Activated CD8-positive, alpha-beta memory T cell treated with anti-CD3 and anti-CD28 coated beads for 4 hours (primary cell): ENCODE data around the gene SERINC5.

Experiments
- DNase-seq, 2 donors: peaks; one replicate each; pipeline ENCODE4 v3.0.0-alpha.2; 2020; ENCODE audit warnings: low read depth in 2 of 2

SERINC5 gene

DNA sequence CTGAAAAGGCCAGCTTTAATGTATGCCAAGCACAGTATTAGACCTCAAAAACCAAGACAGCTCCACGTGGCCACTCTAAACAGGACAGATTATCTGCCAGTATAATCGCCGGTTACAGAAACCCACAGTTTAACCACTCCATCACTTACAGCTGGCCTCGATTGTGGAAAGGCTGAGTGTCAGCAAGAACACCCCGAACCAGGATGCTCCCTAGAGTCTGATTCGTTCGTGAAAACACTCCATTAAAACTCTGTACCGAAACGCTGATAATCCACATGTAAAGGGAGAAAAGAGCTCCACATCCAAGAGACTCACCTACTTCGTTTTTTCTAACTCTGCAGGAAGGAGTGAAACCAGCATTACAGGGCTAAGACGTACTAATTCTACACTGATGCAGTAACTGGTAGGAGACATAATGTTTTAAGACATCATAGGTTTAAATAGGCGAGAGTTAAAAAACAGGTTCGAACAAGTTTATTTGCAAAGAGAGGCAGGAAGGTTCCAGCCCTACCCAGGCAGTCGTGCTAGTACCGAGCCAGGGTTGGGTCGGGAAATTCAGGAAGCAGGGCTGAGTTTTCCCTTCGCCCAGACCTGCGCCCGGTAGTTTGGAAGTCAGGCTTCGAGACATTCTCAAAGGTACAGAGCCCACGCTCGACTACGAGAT lies 949 bp downstream of the SERINC5 start:
- no peak for DNase-seq

DNA sequence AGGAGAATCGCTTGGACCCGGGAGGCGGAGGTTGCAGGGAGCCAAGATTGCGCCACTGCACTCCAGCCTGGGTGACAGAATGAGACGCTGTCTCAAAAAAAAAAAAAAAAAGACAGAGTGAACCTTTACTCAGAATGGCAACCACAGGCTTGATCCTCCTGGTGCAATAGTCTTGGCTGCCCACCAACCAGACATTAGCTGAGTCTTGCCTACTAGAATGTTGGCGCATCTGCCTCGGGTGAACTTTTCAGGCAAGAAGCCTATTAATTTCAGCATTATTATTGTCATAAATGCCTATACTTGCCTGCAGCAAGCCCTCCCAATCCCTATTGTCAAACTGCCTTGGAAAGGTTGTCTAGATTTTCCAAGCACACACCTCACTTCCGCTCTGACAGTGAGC lies 4.2 kb downstream of the SERINC5 start:
- no peak for DNase-seq

DNA sequence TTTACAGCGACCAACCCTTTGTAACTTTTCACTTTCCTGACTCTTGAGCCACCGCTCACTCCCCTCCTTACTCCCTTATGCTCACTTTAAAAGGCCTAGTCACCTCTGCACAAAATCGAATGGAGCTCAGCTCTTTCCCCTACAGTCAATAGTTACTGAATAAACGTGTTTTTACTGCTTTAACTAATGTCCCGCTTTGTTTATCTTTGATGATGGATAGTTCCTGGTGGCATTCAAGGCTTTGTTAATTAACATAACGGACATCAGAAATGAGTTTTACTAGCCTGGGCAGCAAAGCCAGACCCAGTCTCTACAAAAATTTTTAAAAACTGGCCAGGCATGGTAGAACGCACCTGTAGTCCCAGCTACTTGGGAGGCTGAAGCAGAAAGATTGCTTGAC lies 5.0 kb downstream of the SERINC5 start:
- DNase-seq, result no peak

DNA sequence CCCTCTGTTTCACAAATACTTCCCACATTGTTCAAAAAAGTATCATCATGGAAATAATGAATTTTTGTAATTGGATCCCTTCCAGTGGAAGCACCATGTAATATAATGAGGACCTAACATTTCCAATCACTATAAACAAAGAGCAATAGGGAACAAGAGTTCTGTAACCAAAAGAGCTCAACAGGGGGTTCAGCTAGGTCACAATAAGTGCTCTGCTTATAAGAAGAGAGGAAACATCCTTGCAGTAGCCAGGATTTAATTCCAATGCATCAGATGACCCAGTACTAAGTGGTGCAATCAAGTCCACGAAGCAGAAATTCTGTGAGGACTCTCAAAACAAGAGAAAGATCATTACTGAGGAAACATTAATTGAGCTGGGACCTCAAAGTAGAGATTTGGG lies 5.9 kb downstream of the SERINC5 start:
- no peak for DNase-seq

DNA sequence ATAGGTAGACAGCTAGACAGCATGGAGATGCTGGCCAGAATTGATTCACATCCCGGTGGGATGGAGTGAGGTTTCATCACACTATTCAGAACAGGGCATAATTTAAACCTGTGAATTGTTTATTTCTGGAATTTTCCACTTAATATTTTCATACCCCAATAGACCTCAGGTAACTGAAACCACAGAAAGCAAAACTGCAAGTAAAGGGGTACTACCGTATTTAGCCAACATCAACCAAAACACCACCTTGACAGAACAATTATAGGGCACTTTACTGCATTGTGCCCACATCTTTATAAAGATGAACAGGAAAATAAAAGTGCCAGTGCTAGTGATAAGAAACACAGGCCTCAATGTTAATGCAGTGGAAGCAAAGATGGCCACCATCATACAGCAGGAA lies 7.5 kb downstream of the SERINC5 start:
- DNase-seq, result no peak

- DNase-seq, result no peak
Measured at GRCh38 chr5:80246995-80247729, 8.7 kb downstream of the SERINC5 start.

DNA sequence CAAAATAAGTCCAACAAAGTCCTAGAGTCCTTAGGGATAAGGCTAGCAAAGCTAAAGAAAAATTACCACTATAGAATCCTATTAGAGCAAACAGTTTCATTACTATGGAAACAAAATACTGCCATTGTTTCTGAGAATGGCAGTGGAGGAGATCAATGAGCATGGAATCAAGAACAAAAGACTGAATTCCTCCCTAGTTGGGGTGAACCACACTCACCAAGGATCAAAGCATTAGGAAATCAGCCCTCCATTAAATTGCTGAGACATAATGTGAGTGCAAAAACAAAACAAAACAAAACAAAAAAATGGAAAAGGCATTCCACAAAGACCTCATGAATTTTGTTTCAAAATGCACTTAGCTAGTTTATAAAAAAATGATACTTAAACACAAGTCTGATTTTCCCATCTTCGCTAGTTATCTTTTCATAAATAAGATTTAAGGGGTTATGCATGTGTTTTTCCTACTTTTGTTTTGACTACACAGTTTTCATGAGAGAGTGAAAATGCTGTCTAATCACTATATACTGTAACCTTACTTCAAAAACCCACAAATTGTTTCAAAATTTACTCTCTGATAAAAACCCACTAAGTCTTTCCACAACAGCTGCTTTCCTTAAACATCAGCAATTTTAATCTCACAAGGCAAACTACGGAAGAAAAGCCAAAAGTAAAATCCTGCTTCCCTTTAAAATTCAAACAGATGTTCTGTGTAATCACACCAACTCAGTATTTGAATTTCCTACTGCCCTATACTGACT lies 9.7 kb downstream of the SERINC5 start:
- DNase-seq, result no peak

DNA sequence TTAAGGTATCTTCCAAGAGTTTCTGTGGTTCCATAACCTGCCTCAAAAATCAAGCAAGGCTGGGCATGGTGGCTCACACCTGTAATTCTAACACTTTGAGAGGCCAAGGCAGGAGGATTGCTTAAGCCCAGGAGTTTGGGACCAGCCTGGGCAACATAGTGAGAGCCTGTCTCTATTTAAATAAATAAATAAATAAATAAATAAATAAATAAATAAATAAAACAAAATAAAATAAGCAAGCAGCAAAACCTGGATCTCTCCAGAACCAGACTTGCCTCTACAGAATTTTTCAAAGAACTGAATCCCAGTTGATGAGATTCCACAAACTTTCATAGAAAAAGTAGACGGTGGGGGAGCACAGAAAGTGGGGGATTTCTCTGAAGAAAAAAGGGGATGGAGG lies 12.3 kb downstream of the SERINC5 start:
- no peak for DNase-seq

- DNase-seq, result no peak
Measured at GRCh38 chr5:80242849-80243248, 13.0 kb downstream of the SERINC5 start.

- no peak for DNase-seq
Measured at GRCh38 chr5:80240368-80240986, 15.4 kb downstream of the SERINC5 start.

DNA sequence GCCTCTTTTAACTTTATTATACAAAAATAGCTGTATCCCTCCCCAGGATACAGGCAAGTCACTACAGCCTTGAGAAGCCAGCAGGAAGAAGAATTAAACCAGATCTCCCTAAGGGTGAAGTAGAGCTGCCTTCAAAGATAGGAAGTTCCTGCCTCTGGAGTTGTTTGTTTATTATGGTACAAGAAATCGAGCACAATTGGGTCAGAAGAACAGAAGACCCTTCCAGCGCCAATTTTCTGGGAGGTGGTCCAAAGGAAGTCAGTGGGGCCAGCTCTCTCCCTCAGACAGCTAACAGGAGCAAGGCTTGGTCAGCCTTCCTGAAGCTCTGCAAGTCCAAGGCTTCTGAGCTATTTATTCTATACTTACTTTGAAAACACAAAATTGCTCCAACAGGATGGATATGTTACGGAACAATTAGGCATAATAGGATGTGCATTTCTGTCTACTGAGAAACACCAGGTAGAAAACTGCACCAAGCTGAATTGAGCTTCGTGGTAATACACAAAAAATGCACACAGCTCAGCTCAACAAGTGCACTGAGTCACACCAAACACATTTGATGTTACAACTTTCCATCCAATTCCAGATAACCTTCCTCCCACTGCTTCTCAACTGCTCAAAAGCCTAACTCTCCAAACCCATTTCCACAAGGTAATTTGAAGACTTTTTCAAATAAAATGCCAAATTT lies 16.0 kb downstream of the SERINC5 start:
- no peak for DNase-seq

GRCh38 chr5:80238778-80239679 lies 16.8 kb downstream of the SERINC5 start:
- DNase-seq, result no peak

- DNase-seq, result no peak
Measured at GRCh38 chr5:80238097-80238496, 17.8 kb downstream of the SERINC5 start.

DNA sequence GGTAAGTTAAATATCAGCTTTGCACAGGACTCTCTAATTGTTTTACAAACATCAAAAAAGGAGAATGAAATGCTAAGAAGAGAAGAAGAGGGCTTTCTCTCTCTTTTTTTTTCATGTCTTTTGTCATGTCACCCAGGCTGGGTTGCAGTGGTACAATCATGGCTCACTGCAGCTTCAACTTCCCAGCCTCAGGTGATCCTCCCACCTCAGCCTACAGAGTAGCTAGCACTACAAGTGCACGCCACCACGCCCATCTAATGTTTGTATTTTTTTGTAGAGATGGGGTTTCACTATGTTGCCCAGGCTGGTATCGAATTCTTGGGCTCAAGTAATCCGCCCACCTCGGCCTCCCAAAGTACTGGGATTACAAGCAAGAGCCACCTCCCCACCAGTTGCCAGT lies 18.6 kb downstream of the SERINC5 start:
- DNase-seq, result no peak

GRCh38 chr5:80234116-80234948 lies 21.5 kb downstream of the SERINC5 start:
- no peak for DNase-seq

DNA sequence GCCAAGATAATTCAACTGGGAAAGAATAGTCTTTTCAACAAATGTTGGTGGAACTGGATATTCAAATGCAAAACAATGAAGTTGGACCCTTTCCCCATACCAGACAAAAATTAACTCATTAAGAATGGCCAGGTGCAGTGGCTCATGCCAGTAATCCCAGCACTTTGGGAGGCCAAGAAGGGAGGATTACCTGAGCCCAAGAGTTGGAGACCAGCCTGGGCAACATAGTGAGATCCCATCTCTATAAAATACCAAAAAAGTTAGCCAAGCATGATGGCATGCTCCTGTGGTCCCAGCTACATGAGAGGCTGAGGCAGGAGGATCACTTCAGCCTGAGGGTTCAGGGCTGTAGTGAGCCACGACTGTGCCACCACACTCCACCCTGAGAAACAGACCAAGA lies 24.2 kb downstream of the SERINC5 start:
- no peak for DNase-seq

- DNase-seq, result no peak
Measured at GRCh38 chr5:80231243-80231642, 24.6 kb downstream of the SERINC5 start.

- no peak for DNase-seq
Measured at GRCh38 chr5:80230269-80230992, 25.4 kb downstream of the SERINC5 start.

GRCh38 chr5:80229902-80230255 lies 26.0 kb downstream of the SERINC5 start:
- DNase-seq, result no peak
